Measurements from ENCODE around the gene IFITM2. TPM values are rescaled to one million over a fixed set of nuclear protein-coding genes. Genes with fewer than 3 reads are reported as not detected.

The IFITM2 gene
- polyA plus RNA-seq, 1 of the 3 experiments (the other 2 are of a cell fraction), result 518 TPM

DNA sequence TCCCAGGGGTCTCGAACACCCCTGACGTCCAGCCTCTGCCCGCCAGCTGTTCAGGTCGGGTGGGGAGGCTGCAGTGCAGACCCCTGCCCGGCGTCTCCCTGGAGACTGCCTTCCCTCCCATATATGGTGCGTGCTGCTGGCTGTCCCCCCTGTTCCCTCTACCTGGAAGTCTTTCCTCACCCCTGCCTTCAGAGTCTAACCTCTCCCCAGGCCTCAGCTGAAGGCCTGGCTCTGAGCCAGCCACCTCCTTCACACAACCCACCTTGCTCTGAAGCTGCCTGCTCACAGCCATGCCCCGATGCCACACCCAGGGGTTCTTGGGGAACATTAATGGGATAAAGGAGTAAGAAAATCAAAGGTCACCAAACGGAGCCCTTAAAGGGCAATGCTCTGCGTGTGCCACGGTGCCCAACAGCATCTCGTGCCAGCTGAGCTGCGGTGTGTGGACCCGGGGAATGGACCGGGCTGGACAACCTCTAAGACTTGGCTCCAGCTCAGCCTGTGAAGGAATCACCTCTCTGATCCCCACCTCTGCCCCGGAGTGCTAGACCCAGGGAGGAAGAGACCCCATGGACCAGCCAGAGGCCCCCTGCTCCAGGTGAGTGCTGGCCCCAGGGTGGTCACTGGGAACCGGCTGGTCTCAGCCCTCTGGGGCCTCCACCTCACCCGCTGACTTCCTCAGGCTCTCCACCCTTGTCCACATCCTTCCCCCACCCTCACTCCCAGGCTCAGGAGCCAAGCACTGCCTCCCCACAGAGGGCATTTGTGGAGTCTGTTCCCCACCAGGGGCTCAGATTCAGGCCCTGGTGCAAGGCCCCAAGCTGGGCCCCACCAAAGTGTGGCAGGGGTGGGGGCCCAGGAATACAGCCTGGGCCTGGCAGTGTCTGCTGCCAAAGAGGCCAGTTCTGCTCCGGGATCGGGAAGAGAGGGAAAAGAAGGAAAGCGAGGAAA, 29.3 kb upstream of the IFITM2 start, which contains the start of gene NLRP6 (continued):
- TF ChIP-seq, protein P1, sequence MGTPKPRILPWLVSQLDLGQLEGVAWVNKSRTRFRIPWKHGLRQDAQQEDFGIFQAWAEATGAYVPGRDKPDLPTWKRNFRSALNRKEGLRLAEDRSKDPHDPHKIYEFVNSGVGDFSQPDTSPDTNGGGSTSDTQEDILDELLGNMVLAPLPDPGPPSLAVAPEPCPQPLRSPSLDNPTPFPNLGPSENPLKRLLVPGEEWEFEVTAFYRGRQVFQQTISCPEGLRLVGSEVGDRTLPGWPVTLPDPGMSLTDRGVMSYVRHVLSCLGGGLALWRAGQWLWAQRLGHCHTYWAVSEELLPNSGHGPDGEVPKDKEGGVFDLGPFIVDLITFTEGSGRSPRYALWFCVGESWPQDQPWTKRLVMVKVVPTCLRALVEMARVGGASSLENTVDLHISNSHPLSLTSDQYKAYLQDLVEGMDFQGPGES (IDR thresholded peaks at IDR 0.05; ENCODE audit: low read depth, low read length), result no peak
- TF ChIP-seq, protein P2, sequence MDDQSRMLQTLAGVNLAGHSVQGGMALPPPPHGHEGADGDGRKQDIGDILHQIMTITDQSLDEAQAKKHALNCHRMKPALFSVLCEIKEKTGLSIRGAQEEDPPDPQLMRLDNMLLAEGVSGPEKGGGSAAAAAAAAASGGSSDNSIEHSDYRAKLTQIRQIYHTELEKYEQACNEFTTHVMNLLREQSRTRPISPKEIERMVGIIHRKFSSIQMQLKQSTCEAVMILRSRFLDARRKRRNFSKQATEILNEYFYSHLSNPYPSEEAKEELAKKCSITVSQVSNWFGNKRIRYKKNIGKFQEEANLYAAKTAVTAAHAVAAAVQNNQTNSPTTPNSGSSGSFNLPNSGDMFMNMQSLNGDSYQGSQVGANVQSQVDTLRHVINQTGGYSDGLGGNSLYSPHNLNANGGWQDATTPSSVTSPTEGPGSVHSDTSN (IDR thresholded peaks at IDR 0.05), result no peak
- TF ChIP-seq GATA2 (CRISPR knock-in tag; IDR thresholded peaks at IDR 0.05) (no peak), EP300 (IDR thresholded peaks at IDR 0.05; ENCODE audit: borderline replicate concordance in 1 of 2, low read depth in 1 of 2, low read length in 1 of 2) (no peak), FOXM1 (IDR thresholded peaks at IDR 0.05; ENCODE audit: low read depth) (no peak), MEF2A (IDR thresholded peaks at IDR 0.05; ENCODE audit: borderline replicate concordance, low read depth) (no peak), RCOR1 (IDR thresholded peaks at IDR 0.05; ENCODE audit: low read length) (no peak)
- TF ChIP-seq, protein P3, sequence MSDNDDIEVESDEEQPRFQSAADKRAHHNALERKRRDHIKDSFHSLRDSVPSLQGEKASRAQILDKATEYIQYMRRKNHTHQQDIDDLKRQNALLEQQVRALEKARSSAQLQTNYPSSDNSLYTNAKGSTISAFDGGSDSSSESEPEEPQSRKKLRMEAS (IDR thresholded peaks at IDR 0.05; ENCODE audit: low read depth), result no peak

DNA sequence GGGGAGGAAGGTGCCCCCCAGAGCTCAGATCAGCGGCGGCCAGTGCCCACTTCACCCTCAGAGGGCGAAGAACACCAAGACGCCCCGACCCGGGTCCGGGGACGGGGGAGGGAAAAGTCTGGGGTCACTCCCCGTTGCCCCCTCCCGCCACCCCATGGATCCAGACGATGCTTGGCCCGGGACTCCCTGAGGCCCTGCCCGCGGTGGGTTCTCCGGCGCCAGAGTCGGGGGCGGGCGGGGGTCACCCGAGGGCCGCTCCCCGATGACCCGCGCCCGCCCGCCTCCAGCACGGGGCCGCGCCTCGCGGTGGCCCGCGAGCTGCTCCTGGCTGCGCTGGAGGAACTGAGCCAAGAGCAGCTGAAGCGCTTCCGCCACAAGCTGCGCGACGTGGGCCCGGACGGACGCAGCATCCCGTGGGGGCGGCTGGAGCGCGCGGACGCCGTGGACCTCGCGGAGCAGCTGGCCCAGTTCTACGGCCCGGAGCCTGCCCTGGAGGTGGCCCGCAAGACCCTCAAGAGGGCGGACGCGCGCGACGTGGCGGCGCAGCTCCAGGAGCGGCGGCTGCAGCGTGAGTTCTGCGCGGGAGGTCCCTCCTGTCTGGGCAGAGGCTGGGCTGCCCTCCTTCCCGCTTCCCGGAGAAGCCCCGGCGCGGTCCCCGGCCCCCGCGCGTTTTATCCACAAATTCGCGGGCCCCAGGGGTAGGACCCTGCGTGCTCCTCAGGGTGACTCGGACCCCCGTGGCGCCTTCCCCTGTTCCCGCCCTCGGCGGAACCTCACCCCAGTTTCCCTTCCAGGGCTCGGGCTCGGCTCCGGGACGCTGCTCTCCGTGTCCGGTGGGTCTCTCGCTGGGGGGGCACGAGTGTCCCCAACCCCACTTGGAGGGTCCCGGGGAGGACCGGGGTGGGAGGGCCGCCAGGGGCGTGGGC, 28.3 kb upstream of the IFITM2 start:
- H3K9me3 ChIP-seq, result peaks cover 4% of the 10 kb centered on the region
- H3K9me2 ChIP-seq, result no peaks in the 10 kb centered on the region
- H3K4me2 ChIP-seq, result no peak overlapping the region
- DNase-seq, result peak; percentile 54
- H3F3A ChIP-seq (replicated peaks; ENCODE audit: insufficient read depth), result no peaks in the 10 kb centered on the region
- H2AFZ ChIP-seq (ENCODE audit: low read depth), result no peak overlapping the region
- no peaks in the 10 kb centered on the region for H3K4me1 ChIP-seq (ENCODE audit: control insufficient read depth in 1 of 2, insufficient read depth in 2 of 2, low read depth in 1 of 2, low read length in 1 of 2)
- H3K36me3 ChIP-seq (replicated peaks in 1 of 2; ENCODE audit: control insufficient read depth in 1 of 2, insufficient read depth in 2 of 2, low read length in 1 of 2), result no peaks in the 10 kb centered on the region
- H3K9ac ChIP-seq, result no peak overlapping the region
- H3K27ac ChIP-seq (ENCODE audit: low read depth in 2 of 2, low read length in 1 of 2), result no peak overlapping the region
- TF ChIP-seq NFIC (IDR thresholded peaks at IDR 0.05; ENCODE audit: borderline replicate concordance) (no peak), SMC3 (IDR thresholded peaks at IDR 0.05; ENCODE audit: low read depth, low read length) (no peak), EP300 (IDR thresholded peaks at IDR 0.05; ENCODE audit: borderline replicate concordance in 1 of 2, low read depth in 1 of 2, low read length in 1 of 2) (no peak), FOXJ3 (CRISPR knock-in tag; IDR thresholded peaks at IDR 0.05) (no peak)
- TF ChIP-seq, protein P3 (IDR thresholded peaks at IDR 0.05; ENCODE audit: low read depth), result no peak
- CTCF ChIA-PET, result interaction anchor here (1.2 to 4.1 kb wide), 3 partner anchors 9 to 85 kb away, joined by 4 to 16 read pairs (median 6); partner anchors contain the start of gene PGGHG
- POLR2A ChIA-PET, result no interaction called here
- H3K79me2 ChIP-seq (ENCODE audit: insufficient read depth), result no peaks in the 10 kb centered on the region
- WGBS (ENCODE audit: low lambda C conversion rate), result 18% methylated on average over 28 of the region's 97 CpGs
- no peak overlapping the region for H3K4me3 ChIP-seq (ENCODE audit: low read depth in 2 of 2, low read length in 1 of 2)
- no peaks in the 10 kb centered on the region for H4K20me1 ChIP-seq (ENCODE audit: insufficient read depth)
- peaks cover 56% of the 10 kb centered on the region for H3K27me3 ChIP-seq (ENCODE audit: insufficient read depth)
